Stimulated activated CD4-positive, alpha-beta T cell treated with anti-CD3 and anti-CD28 coated beads, Interleukin-15, amount 100 ng/mL, for 1 hour (primary cell): ENCODE results near the gene FRY.
"Not testable (repeated sequence)": the region's sequence is repeated elsewhere in the genome, so short reads cannot be mapped to it uniquely, and the experiment has no call there.

Experiments used
- DNase-seq, 2 donors: peaks; one replicate each; pipeline ENCODE4 v3.0.0-alpha.2; 2020; ENCODE audit warnings: low read depth in 1 of 2, low spot score in 1 of 2

Gene FRY

DNA sequence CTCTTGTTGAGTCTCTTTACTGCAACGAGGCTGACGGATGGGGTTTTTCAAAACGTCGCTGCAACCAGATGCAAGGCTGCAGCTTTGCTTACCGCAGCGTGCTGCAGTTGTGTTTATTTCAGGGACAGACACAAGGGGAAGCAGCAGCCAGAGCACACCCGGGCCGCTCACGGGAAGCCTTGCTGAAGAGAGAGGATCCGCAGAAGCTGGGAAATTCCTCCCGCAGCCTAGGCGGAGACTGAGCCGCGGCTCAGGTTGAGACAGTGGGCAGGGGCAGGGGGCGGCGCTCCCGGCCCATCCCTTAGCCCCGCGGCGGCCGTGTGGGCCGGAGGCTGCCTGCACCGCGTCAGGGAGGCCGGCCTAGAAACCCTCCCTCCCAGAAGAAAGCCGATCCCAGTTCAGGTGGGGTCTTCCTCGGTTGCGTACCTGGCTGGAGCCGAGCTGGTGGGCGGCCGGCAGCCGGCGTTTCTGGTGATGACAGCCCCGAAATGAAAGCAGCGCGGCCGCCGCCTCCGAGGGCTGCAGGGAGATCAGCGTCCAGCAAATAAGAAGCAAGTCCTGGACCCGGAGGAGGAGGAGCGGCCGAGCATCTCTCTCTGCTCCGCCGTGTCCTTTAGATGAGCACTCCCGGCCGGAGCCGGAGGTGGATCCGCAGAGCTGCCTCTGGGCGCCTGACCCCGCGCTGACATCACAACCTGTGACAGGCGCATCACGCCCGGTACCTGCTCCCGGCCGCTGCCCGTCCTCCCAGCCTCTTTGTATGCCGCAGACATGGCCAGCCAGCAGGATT is at the start of gene FRY:
TSS of gene FRY (plus strand) at position 750 of the 790 bp plus-strand sequence. CDS start at position 772, 22 bp downstream.
- peak; percentile 6 to 16 for DNase-seq

DNA sequence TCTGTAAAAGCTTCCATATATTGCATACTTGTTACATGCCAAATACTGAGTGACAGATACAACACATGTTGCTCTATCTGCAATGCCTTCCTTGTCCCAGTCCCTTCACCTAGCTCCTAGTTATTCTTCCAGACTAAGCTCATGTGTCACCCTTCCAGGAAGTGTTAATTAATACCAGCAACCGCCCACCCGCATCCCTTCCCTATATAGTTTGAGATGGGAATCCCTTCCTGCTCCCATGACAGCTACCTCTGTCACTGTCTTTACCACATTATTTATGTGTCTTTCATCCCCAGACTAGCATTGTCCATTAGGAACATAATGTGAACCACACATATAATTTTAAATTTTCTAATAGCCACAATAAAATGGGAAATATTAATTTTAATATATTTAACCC is 49.5 kb upstream of the FRY start:
- DNase-seq, result no peak

GRCh38 chr13:31982540-31982939 is 49.0 kb upstream of the FRY start:
- DNase-seq, result no peak

GRCh38 chr13:31983696-31984095 is 47.9 kb upstream of the FRY start:
- not testable (repeated sequence) for DNase-seq

- DNase-seq, result not testable (repeated sequence)
Observed at GRCh38 chr13:31984388-31984787, 47.2 kb upstream of the FRY start.

- DNase-seq, result no peak
Observed at GRCh38 chr13:31986676-31987470, 44.7 kb upstream of the FRY start.

GRCh38 chr13:31987535-31988170 is 43.9 kb upstream of the FRY start:
- DNase-seq, result no peak

DNA sequence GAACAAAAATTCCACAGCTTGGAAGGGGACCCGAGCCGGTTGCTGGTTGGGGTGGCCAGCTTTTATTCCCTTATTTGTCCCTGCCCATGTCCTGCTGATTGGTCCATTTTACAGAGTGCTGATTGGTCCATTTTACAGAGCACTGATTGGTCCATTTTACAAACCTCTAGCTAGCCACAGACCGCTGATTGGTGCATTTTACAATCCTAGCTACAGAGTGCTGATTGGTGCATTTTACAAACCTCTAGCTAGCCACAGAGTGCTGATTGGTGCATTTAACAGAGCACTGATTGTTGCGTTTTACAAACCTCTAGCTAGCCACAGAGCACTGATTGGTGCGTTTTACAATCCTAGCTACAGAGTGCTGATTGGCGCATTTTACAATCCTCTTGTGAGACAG is 37.2 kb upstream of the FRY start:
- not testable (repeated sequence) for DNase-seq

DNA sequence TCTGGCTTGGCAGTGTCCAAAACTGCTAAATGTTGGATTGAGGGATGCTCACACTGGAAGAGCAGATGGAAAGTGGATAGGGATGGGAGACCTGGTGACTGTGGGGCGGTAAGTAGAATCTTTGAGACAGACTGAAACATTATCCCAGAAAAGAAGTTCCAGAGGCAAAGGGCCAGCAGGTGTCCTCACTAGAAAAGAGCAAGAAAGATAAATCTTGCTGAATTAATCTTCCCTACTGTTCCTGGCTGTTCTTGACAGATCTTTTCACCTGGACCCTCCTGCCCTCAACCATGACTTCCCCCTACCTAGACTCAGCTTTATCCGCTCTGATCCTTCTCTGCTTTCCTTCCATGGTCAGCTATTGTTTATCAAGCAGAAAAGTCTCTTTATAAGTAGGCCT is 35.0 kb upstream of the FRY start:
- no peak for DNase-seq

DNA sequence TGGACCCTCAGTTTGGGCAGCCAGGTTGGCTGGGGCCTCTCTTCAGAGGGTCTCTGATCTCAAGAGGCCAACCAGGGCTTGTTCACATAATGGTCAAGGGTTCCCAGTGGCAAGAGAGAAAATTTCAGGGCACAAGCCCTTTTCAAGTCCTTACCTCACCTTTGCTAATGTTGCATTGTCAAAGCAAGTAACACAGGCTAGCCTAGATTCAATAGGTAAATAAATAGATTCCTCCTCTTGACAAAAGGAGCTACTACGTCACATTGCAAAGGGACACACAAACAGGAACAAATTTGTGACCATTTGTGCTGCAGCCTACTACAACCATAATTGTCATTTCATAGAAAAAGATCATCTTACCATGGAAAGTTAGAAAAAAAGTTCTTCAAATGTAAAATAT is 33.9 kb upstream of the FRY start:
- no peak for DNase-seq

GRCh38 chr13:31998131-31998530 is 33.4 kb upstream of the FRY start:
- no peak for DNase-seq

- not testable (repeated sequence) for DNase-seq
Observed at GRCh38 chr13:32000754-32001153, 30.8 kb upstream of the FRY start.

- no peak for DNase-seq
Observed at GRCh38 chr13:32001154-32001768, 30.3 kb upstream of the FRY start.

DNA sequence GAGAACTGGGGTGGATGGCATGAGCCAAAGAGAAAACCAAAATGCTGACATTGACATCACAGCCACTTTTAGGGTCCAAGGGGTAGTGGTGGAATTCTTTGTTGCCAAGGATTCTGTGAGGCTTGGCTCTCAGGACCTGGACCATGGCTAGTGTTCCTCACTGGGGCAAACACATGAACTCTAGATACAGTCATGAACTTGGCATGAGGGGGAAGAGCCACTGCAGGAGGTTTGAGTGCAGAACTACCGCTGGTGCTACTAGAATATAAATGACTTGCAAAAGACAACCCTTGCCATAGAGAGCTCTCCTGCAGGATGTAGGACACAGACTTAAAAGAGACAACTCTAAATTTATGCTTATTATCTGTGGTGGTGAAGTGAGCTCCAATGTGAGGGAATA is 29.8 kb upstream of the FRY start:
- no peak for DNase-seq

GRCh38 chr13:32002873-32003272 is 28.7 kb upstream of the FRY start:
- no peak for DNase-seq

DNA sequence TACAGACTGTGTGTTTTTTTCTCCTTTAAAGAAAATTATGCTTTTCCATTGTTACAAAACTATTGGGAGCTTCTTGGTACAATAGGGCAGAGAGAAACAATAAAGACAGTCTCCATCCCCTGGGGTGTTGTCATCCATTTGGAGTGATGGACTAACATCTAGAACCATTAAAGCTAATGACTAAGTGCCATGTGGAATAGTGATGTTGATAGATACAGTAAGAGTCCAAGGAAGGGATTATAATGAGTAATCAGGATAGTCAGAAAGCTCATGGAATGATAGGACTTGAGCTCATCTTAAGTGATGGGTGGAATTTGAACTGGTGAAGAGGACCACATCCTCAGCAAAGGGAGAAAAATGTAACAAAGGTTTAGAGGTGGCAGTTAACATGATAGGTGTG is 24.1 kb upstream of the FRY start:
- DNase-seq, result no peak

GRCh38 chr13:32008518-32009175 is 22.9 kb upstream of the FRY start:
- no peak for DNase-seq

DNA sequence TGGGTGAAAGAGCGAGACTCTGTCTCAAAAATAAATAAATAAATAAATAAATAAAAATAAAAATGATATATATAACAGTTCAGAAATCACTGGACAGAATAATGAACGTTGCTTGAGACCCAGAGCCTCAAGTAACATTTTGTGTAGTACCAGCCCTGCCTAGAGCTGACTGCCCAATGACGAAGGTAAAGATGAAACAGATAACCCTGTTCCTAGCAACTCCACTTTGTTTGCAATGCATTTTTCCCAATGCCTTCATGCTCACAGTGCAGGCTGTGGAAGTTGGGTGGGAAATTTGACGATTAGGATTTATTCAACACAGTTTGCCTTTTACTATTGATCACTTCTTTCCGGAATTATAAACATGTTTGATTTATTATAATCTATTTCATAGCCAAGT is 22.2 kb upstream of the FRY start:
- no peak for DNase-seq

DNA sequence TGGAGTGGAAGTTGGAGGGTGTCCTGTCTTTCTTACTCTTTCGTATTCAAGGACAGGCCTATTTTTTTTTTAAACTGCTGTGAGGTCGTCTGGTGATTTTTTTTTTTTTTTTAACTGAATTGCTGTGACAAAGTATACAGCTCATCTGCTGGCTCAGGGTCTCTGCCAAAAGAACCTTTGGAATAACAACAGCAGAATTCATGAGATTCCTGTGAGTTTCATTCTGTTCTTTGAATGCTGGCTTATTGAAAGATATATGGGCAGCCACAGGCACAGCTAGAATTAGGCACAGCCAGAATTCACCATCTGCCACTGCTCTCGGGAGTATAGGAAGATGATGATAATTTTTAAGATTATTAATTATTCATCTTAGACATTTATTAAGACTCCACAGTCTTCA is 21.4 kb upstream of the FRY start:
- DNase-seq, result no peak

GRCh38 chr13:32011971-32012370 is 19.6 kb upstream of the FRY start:
- no peak for DNase-seq

DNA sequence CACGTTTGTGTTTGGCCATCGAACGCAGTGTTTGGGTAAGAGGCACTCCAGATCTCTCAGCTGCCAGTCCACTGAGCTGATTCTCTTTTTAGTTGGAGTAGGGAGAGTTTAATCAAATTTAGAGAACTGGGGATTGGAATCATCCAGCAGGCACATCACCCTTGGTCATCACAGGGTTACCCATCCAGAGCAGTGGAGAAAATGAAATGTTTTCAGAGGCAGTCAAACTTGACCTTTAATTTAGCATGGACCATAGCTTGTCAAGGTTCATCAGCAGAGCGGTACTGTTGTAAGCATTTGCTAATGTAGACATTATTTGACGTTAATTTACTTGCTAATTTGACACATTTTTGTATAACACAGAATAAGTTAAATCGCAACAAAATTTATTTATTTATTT is 18.4 kb upstream of the FRY start:
- no peak for DNase-seq
